Left ventricle myocardium inferior (tissue), 1 donor: ENCODE measurements around the gene TTC36. TPM values are rescaled to one million over a fixed set of nuclear protein-coding genes. Genes with fewer than 3 reads are reported as not detected.

Experiments used
- DNase-seq: peaks from one replicate; pipeline ENCODE4 v3.0.0-alpha.2; 2020
- H3K27ac ChIP-seq: fragments of 200-600 bp; replicated peaks from 2 replicates; pipeline ENCODE4 v1.8.0; 2021
- H3K27me3 ChIP-seq: fragments of 200-600 bp; 2 replicates; pipeline ENCODE4 v1.8.0; 2021; ENCODE audit warnings: low read depth
- H3K36me3 ChIP-seq: fragments of 200-600 bp; 2 replicates; pipeline ENCODE4 v1.8.0; 2021
- H3K4me1 ChIP-seq: fragments of 200-600 bp; 2 replicates; pipeline ENCODE4 v1.8.0; 2021
- H3K4me3 ChIP-seq: fragments of 200-600 bp; 2 replicates; pipeline ENCODE4 v1.8.0; 2021; ENCODE audit warnings: mild to moderate bottlenecking, moderate library complexity
- H3K9me3 ChIP-seq: fragments of 200-600 bp; replicated peaks from 2 replicates; pipeline ENCODE4 v1.8.0; 2021
- CTCF ChIP-seq: fragments of 200-600 bp; IDR thresholded peaks from 2 replicates; pipeline ENCODE4 v1.8.0; 2021; ENCODE audit warnings: antibody characterized with exemption, mild to moderate bottlenecking, borderline replicate concordance
- intact Hi-C: fragments of 100-400 bp; cut with micrococcal nuclease; formaldehyde crosslinking; loops from one replicate; pipeline ENCODE4 v1.11.0; 2022
- total RNA-seq: library from RNA; stranded (reverse); fragmentation: NEBNext Ultra II Directional; extraction: Animal tissue kit (Norgen Biotek cat#: 25700); gene quantifications from one replicate; pipeline ENCODE4 v1.2.1, GENCODE V29; 2021
- donor health status: DM: no; HTN: yes; CAD: no; lungs with severe emphysema.

The TTC36 gene
- total RNA-seq, 1 donor from 2014 or later = 1.1 TPM

GRCh38 chr11:118544010-118544646, 16.9 kb downstream of the TTC36 start:
- Histone ChIP-seq H3K4me1 (no peaks in the 10 kb centered on the region), H3K4me3 (no peak overlapping the region), H3K27me3 (no peaks in the 10 kb centered on the region), H3K36me3 (peaks cover 29% of the 10 kb centered on the region), H3K27ac (no peak overlapping the region), H3K9me3 (no peaks in the 10 kb centered on the region)
- DNase-seq = no peak
- intact Hi-C loops = no loop called here
- no peak for TF ChIP-seq CTCF

GRCh38 chr11:118544647-118545010, 17.4 kb downstream of the TTC36 start:
- no peaks in the 10 kb centered on the region for H3K27me3 ChIP-seq
- peaks cover 34% of the 10 kb centered on the region for H3K36me3 ChIP-seq
- intact Hi-C loops = no loop called here
- no peak for TF ChIP-seq CTCF
- H3K27ac ChIP-seq = no peak overlapping the region
- H3K4me3 ChIP-seq = no peak overlapping the region
- no peak for DNase-seq
- no peaks in the 10 kb centered on the region for H3K4me1 ChIP-seq
- H3K9me3 ChIP-seq = no peaks in the 10 kb centered on the region

- Histone ChIP-seq H3K36me3 (peaks cover 43% of the 10 kb centered on the region), H3K4me3 (no peak overlapping the region), H3K4me1 (no peaks in the 10 kb centered on the region), H3K27ac (no peak overlapping the region), H3K27me3 (no peaks in the 10 kb centered on the region), H3K9me3 (no peaks in the 10 kb centered on the region)
- DNase-seq = no peak
- intact Hi-C loops = no loop called here
- no peak for TF ChIP-seq CTCF
These were observed 18.3 kb downstream of the TTC36 start for GRCh38 chr11:118545533-118545932.

GRCh38 chr11:118547132-118547531, 19.9 kb downstream of the TTC36 start:
- no peak for DNase-seq
- H3K36me3 ChIP-seq = peaks cover 59% of the 10 kb centered on the region
- H3K4me1 ChIP-seq = no peaks in the 10 kb centered on the region
- intact Hi-C loops = no loop called here
- H3K4me3 ChIP-seq = no peak overlapping the region
- TF ChIP-seq CTCF = no peak
- no peak overlapping the region for H3K27ac ChIP-seq
- no peaks in the 10 kb centered on the region for H3K27me3 ChIP-seq
- no peaks in the 10 kb centered on the region for H3K9me3 ChIP-seq

- no peaks in the 10 kb centered on the region for H3K9me3 ChIP-seq
- H3K4me3 ChIP-seq = no peak overlapping the region
- no peak for DNase-seq
- no peak for TF ChIP-seq CTCF
- H3K27ac ChIP-seq = no peak overlapping the region
- H3K4me1 ChIP-seq = no peaks in the 10 kb centered on the region
- H3K36me3 ChIP-seq = peaks cover 82% of the 10 kb centered on the region
- no peaks in the 10 kb centered on the region for H3K27me3 ChIP-seq
- intact Hi-C loops = no loop called here
These were observed 25.1 kb downstream of the TTC36 start for GRCh38 chr11:118552341-118552740.

- Histone ChIP-seq H3K27ac (no peak overlapping the region), H3K4me1 (peaks cover 14% of the 10 kb centered on the region), H3K36me3 (peaks cover 55% of the 10 kb centered on the region), H3K4me3 (no peak overlapping the region), H3K9me3 (no peaks in the 10 kb centered on the region), H3K27me3 (no peaks in the 10 kb centered on the region)
- no peak for DNase-seq
- intact Hi-C loops = no loop called here
- no peak for TF ChIP-seq CTCF
These were observed 33.5 kb downstream of the TTC36 start for GRCh38 chr11:118560806-118561205.
